Measurements from ENCODE around the gene TOR1AIP1. TPM values are rescaled to one million over a fixed set of nuclear protein-coding genes. Genes with fewer than 3 reads are reported as not detected.

Gene TOR1AIP1
- total RNA-seq, 1 experiment from 2014 or later: 21.3 TPM

DNA sequence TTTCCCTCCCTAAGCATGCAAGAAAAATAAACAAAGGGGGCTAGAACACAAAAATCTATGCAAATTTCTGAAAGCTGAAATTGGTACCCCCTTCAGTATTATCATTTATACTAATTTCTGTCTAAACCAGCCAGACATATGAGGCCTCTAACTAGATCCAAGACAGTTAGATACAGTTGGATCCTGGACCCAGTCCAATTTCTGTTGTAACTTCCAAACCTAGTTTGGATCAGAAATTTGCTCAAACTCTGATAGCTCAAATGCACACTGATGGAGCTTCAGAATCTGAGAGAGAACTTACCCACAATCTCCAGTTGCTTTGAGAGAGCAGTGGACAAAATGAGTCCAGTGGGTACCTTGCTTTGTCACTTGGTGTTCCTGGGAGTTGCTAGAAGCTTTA lies 84.5 kb downstream of the TOR1AIP1 start:
- DNase-seq (no peak), ATAC-seq (no peak)
- 0 out of 2 replicates have a peak, but pooled peaks cover 3% of the 10 kb centered on the region for H4K20me1 ChIP-seq (ENCODE audit: low read length)
- H3K4me2 ChIP-seq (ENCODE audit: low read length): no peak overlapping the region
- H3K79me2 ChIP-seq (ENCODE audit: low read length): peaks cover 75% of the 10 kb centered on the region
- no peak overlapping the region for H2AFZ ChIP-seq (ENCODE audit: low read length)
- no peak overlapping the region for H3K27ac ChIP-seq (ENCODE audit: low read length)
- no peak for TF ChIP-seq EZH2phosphoT487 (IDR thresholded peaks at IDR 0.05; ENCODE audit: borderline replicate concordance, low read length)
- TF ChIP-seq, protein P1, sequence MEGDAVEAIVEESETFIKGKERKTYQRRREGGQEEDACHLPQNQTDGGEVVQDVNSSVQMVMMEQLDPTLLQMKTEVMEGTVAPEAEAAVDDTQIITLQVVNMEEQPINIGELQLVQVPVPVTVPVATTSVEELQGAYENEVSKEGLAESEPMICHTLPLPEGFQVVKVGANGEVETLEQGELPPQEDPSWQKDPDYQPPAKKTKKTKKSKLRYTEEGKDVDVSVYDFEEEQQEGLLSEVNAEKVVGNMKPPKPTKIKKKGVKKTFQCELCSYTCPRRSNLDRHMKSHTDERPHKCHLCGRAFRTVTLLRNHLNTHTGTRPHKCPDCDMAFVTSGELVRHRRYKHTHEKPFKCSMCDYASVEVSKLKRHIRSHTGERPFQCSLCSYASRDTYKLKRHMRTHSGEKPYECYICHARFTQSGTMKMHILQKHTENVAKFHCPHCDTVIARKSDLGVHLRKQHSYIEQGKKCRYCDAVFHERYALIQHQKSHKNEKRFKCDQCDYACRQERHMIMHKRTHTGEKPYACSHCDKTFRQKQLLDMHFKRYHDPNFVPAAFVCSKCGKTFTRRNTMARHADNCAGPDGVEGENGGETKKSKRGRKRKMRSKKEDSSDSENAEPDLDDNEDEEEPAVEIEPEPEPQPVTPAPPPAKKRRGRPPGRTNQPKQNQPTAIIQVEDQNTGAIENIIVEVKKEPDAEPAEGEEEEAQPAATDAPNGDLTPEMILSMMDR (conservative IDR thresholded peaks at IDR 0.05; ENCODE audit: low read depth, low read length): no peak
- no peak for TF ChIP-seq EZH2 (IDR thresholded peaks at IDR 0.05; ENCODE audit: low read length, unreplicated experiment)
- ChIA-PET CTCF (no interaction called here), POLR2A (ENCODE audit: unreplicated experiment) (interaction anchor here (0.6 kb wide), 1 partner anchor 160 kb away, joined by 5 read pairs; no protein-coding TSS in a partner anchor)
- H3K4me3 ChIP-seq (ENCODE audit: low read length): no peak overlapping the region
- no TSS peak for BruUV-seq (replicated peaks)
- no peak overlapping the region for H3K9ac ChIP-seq (ENCODE audit: low read length)
- intact Hi-C loops (cut with micrococcal nuclease): no loop called here
- H3K4me1 ChIP-seq (ENCODE audit: insufficient read depth, low read length): no peaks in the 10 kb centered on the region
- no peaks in the 10 kb centered on the region for H3K27me3 ChIP-seq (ENCODE audit: low read length)
- peaks cover 4% of the 10 kb centered on the region; the same call in 1 of the 2 replicates for H3K36me3 ChIP-seq (ENCODE audit: low read depth, low read length)
- no peaks in the 10 kb centered on the region for H3F3A ChIP-seq (ENCODE audit: low read length, unreplicated experiment)
- H3K9me2 ChIP-seq (replicated peaks; ENCODE audit: low read length): no peaks in the 10 kb centered on the region
- H3K9me3 ChIP-seq (ENCODE audit: low read length): no peaks in the 10 kb centered on the region

DNA sequence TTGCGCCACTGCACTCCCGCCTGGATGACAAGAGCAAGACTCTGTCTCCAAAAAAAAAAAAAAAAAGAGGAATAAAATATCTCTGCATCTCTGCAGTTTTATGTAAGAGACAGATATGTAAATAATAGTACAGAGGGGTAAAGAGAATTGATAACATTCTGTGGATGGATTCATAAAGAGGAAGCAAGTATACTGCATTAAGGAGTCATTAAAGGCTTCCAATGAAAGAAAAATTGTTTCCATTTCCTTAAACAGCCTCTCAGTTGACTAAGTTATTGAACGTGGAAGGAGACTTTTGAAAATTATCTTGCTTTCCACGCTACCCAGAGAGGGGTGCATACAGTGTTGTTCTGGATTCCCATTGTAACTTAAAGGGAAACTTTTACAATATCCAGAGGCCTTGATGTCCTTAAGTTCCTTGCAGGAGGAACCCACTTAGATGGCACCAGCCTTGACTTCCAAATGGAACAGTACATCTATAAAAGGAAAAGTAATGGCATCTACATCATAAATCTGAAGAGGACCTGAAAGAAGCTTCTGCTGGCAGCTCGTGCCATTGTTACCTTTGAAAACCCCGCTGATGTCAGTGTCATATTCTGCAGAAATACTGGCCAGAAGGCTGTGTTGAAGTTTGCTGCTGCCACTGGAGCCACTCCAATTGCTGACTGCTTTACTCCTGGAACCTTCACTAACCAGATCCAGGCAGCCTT lies 86.4 kb downstream of the TOR1AIP1 start:
- CTCF ChIA-PET: no interaction called here
- no peak for DNase-seq
- intact Hi-C loops (cut with micrococcal nuclease): no loop called here

More for the DNA sequence above, 86.4 kb downstream of the TOR1AIP1 start:
- Histone ChIP-seq H3K4me2 (ENCODE audit: low read length) (no peak overlapping the region), H3K9me3 (ENCODE audit: low read length) (no peaks in the 10 kb centered on the region), H3K4me3 (ENCODE audit: low read length) (no peak overlapping the region), H3K27ac (ENCODE audit: low read length) (no peak overlapping the region), H3K4me1 (ENCODE audit: insufficient read depth, low read length) (no peaks in the 10 kb centered on the region), H3K79me2 (ENCODE audit: low read length) (peaks cover 72% of the 10 kb centered on the region), H3F3A (ENCODE audit: low read length, unreplicated experiment) (no peaks in the 10 kb centered on the region), H3K36me3 (ENCODE audit: low read depth, low read length) (peaks cover 4% of the 10 kb centered on the region; the same call in 1 of the 2 replicates), H2AFZ (ENCODE audit: low read length) (no peak overlapping the region), H4K20me1 (ENCODE audit: low read length) (0 out of 2 replicates have a peak, but pooled peaks cover under 1% of the 10 kb centered on the region), H3K27me3 (ENCODE audit: low read length) (no peaks in the 10 kb centered on the region), H3K9me2 (replicated peaks; ENCODE audit: low read length) (no peaks in the 10 kb centered on the region), H3K9ac (ENCODE audit: low read length) (no peak overlapping the region)
- ATAC-seq: no peak
- TF ChIP-seq EZH2phosphoT487 (IDR thresholded peaks at IDR 0.05; ENCODE audit: borderline replicate concordance, low read length): no peak
- TF ChIP-seq, protein P1 (conservative IDR thresholded peaks at IDR 0.05; ENCODE audit: low read depth, low read length): no peak
- TF ChIP-seq EZH2 (IDR thresholded peaks at IDR 0.05; ENCODE audit: low read length, unreplicated experiment): no peak
- no TSS peak for BruUV-seq (replicated peaks)
- POLR2A ChIA-PET (ENCODE audit: unreplicated experiment): no interaction called here
